GM23248 (cell line): ENCODE data around the gene TFPI.

Experiments
- EZH2 ChIP-seq: fragments of 200-600 bp; sonication (generic); IDR thresholded peaks from 2 replicates; pipeline ENCODE4 v1.6.1; 2018; ENCODE audit warnings: antibody characterized with exemption, mild to moderate bottlenecking; ENCODE audit not compliant: insufficient read depth, poor library complexity, severe bottlenecking
- EZH2phosphoT487 ChIP-seq: fragments of 200-600 bp; sonication (generic); IDR thresholded peaks from 2 replicates; pipeline ENCODE4 v1.6.1; 2018; ENCODE audit warnings: antibody characterized with exemption, moderate library complexity, mild to moderate bottlenecking, low read depth; ENCODE audit not compliant: insufficient read depth

DNA sequence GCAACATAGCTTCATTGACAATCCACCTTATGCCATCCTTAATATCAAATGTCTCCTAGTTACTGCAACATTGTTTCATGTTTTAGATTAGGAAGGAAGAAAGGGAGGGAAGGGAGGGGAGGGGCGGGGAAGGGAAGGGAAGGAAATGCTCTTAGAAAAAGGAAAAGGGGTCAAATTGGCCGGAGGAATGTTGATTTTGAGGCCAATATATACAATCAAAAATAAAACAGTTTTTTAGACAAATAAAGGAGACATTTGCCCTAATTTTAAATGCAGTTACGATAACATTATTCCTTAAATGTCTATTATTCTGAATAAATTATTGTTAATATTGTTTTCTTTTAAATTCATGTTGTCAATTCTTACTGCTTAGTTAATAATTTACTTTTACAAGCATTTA lies 72.7 kb downstream of the TFPI start:
- TF ChIP-seq EZH2 (no peak), EZH2phosphoT487 (no peak)
